ENCODE results near the gene HIRA.
A peak's percentile ranks its signal among the peaks of the same experiment; 100 is the strongest.

HIRA gene

DNA sequence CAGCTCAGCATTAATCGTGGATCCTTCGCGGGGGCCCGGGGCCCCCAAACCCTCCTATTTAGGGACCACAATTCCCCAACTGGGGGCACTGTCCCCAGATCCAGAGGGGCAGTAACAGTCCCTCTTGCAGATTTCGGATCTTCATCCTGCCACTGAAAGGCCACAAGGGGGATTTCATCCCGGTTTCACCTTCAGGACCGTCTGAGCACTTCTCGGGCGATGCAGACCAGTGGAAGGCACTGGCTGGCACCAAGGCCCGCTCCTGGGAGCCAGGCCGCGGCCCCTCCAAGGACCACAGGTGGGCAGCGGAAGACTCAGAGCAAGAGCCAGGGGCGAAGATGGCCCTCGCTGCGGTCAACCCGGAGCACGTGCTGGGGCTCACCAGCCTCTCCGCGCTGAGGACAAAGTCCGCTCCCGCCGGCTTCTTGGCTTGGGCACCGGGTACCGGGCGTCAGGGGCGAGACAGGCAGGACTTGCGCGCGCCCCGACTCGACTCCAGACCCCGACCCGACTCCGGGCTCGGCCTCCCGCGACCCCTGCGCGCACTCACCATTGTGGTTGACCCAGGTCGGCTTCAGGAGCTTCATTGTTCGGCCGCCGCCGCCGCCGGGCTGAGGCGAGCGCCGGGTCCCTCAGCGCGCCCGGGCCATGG, 517 bp downstream of the HIRA start:
- Histone ChIP-seq H3K4me1 (ENCODE audit: control insufficient read depth, low read length) (peaks cover 37% of the 10 kb centered on the region), H4K20me1 (ENCODE audit: control insufficient read depth, insufficient read depth, low read depth, low read length) (peaks cover 25% of the 10 kb centered on the region), H3K36me3 (ENCODE audit: control insufficient read depth, low read length) (peaks cover 64% of the 10 kb centered on the region), H3K27me3 (ENCODE audit: control insufficient read depth, low read length) (no peaks in the 10 kb centered on the region), H3K79me2 (ENCODE audit: control insufficient read depth, low read length) (peaks cover 79% of the 10 kb centered on the region), H3F3A (ENCODE audit: control insufficient read depth, insufficient read depth) (peaks cover 14% of the 10 kb centered on the region), H3K9me3 (ENCODE audit: control insufficient read depth, insufficient read depth, low read length) (no peaks in the 10 kb centered on the region), H3K9me2 (replicated peaks; ENCODE audit: control insufficient read depth, low read length) (no peaks in the 10 kb centered on the region), H3K4me2 (ENCODE audit: low read length) (peak overlapping the region; percentile 92), H3K27ac (ENCODE audit: low read depth, low read length) (peak overlapping the region; percentile 36), H3K4me3 (ENCODE audit: low read length) (peak overlapping the region; percentile 96)
- TF ChIP-seq EZH2phosphoT487 (IDR thresholded peaks at IDR 0.05; ENCODE audit: borderline replicate concordance, low read length) = no peak
- TF ChIP-seq, protein P1, sequence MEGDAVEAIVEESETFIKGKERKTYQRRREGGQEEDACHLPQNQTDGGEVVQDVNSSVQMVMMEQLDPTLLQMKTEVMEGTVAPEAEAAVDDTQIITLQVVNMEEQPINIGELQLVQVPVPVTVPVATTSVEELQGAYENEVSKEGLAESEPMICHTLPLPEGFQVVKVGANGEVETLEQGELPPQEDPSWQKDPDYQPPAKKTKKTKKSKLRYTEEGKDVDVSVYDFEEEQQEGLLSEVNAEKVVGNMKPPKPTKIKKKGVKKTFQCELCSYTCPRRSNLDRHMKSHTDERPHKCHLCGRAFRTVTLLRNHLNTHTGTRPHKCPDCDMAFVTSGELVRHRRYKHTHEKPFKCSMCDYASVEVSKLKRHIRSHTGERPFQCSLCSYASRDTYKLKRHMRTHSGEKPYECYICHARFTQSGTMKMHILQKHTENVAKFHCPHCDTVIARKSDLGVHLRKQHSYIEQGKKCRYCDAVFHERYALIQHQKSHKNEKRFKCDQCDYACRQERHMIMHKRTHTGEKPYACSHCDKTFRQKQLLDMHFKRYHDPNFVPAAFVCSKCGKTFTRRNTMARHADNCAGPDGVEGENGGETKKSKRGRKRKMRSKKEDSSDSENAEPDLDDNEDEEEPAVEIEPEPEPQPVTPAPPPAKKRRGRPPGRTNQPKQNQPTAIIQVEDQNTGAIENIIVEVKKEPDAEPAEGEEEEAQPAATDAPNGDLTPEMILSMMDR (IDR thresholded peaks at IDR 0.05; ENCODE audit: low read depth, low read length, poor library complexity, severe bottlenecking) = peak; percentile 37

- H3K4me2 ChIP-seq (ENCODE audit: low read length) = peak overlapping the region; percentile 92
- no peaks in the 10 kb centered on the region for H3K27me3 ChIP-seq (ENCODE audit: control insufficient read depth, low read length)
- H3K4me3 ChIP-seq (ENCODE audit: low read length) = peak overlapping the region; percentile 96
- H3K27ac ChIP-seq (ENCODE audit: low read depth, low read length) = peak overlapping the region; percentile 36
- H3K9me2 ChIP-seq (replicated peaks; ENCODE audit: control insufficient read depth, low read length) = no peaks in the 10 kb centered on the region
- no peaks in the 10 kb centered on the region for H3K9me3 ChIP-seq (ENCODE audit: control insufficient read depth, insufficient read depth, low read length)
- peaks cover 33% of the 10 kb centered on the region for H3K4me1 ChIP-seq (ENCODE audit: control insufficient read depth, low read length)
- peaks cover 8% of the 10 kb centered on the region for H3F3A ChIP-seq (ENCODE audit: control insufficient read depth, insufficient read depth)
- peaks cover 84% of the 10 kb centered on the region for H3K79me2 ChIP-seq (ENCODE audit: control insufficient read depth, low read length)
- peaks cover 59% of the 10 kb centered on the region for H3K36me3 ChIP-seq (ENCODE audit: control insufficient read depth, low read length)
- no peak for TF ChIP-seq EZH2phosphoT487 (IDR thresholded peaks at IDR 0.05; ENCODE audit: borderline replicate concordance, low read length)
- H4K20me1 ChIP-seq (ENCODE audit: control insufficient read depth, insufficient read depth, low read depth, low read length) = peaks cover 25% of the 10 kb centered on the region
Measured at GRCh38 chr22:19429950-19430889, 1.3 kb downstream of the HIRA start.

GRCh38 chr22:19424186-19424500, 7.4 kb downstream of the HIRA start:
- no peaks in the 10 kb centered on the region for H3F3A ChIP-seq (ENCODE audit: control insufficient read depth, insufficient read depth)
- peaks cover 20% of the 10 kb centered on the region for H3K4me1 ChIP-seq (ENCODE audit: control insufficient read depth, low read length)
- no peaks in the 10 kb centered on the region for H3K9me3 ChIP-seq (ENCODE audit: control insufficient read depth, insufficient read depth, low read length)
- no peaks in the 10 kb centered on the region for H3K9me2 ChIP-seq (replicated peaks; ENCODE audit: control insufficient read depth, low read length)
- peaks cover 100% of the 10 kb centered on the region for H3K79me2 ChIP-seq (ENCODE audit: control insufficient read depth, low read length)
- no peaks in the 10 kb centered on the region for H3K27me3 ChIP-seq (ENCODE audit: control insufficient read depth, low read length)
- TF ChIP-seq, protein P1 (IDR thresholded peaks at IDR 0.05; ENCODE audit: low read depth, low read length, poor library complexity, severe bottlenecking) = no peak
- TF ChIP-seq EZH2phosphoT487 (IDR thresholded peaks at IDR 0.05; ENCODE audit: borderline replicate concordance, low read length) = no peak
- H3K27ac ChIP-seq (ENCODE audit: low read depth, low read length) = no peak overlapping the region
- no peak overlapping the region for H3K4me3 ChIP-seq (ENCODE audit: low read length)
- H3K4me2 ChIP-seq (ENCODE audit: low read length) = no peak overlapping the region
- H4K20me1 ChIP-seq (ENCODE audit: control insufficient read depth, insufficient read depth, low read depth, low read length) = peaks cover 29% of the 10 kb centered on the region; the same call in 1 of the 2 replicates
- peaks cover 44% of the 10 kb centered on the region for H3K36me3 ChIP-seq (ENCODE audit: control insufficient read depth, low read length)

Measured in DOHH2 (cell line).